ENCODE data around the gene MOSPD3.
A peak's percentile ranks its signal among the peaks of the same experiment; 100 is the strongest.

MOSPD3 gene

GRCh38 chr7:100575746-100576383 is 36.5 kb upstream of the MOSPD3 start:
- no peak for DNase-seq (ENCODE audit: low spot score)

- no peak for DNase-seq (ENCODE audit: low spot score)
These were observed 35.9 kb upstream of the MOSPD3 start for GRCh38 chr7:100576384-100576993.

GRCh38 chr7:100577103-100577502 is 35.2 kb upstream of the MOSPD3 start:
- no peak for DNase-seq (ENCODE audit: low spot score)

- DNase-seq (ENCODE audit: low spot score), result no peak
These were observed 34.8 kb upstream of the MOSPD3 start for GRCh38 chr7:100577507-100577906.

GRCh38 chr7:100578246-100579183 is 33.8 kb upstream of the MOSPD3 start:
- DNase-seq (ENCODE audit: low spot score), result no peak

GRCh38 chr7:100580466-100581283 is 31.7 kb upstream of the MOSPD3 start:
- no peak for DNase-seq (ENCODE audit: low spot score)

GRCh38 chr7:100582041-100582579 is 30.2 kb upstream of the MOSPD3 start:
- no peak for DNase-seq (ENCODE audit: low spot score)

- no peak for DNase-seq (ENCODE audit: low spot score)
These were observed 29.7 kb upstream of the MOSPD3 start for GRCh38 chr7:100582650-100583049.

GRCh38 chr7:100583132-100584053 is 28.9 kb upstream of the MOSPD3 start:
- DNase-seq (ENCODE audit: low spot score), result peak; percentile 89

GRCh38 chr7:100584054-100584682 is 28.2 kb upstream of the MOSPD3 start:
- peak; percentile 77 for DNase-seq (ENCODE audit: low spot score)

GRCh38 chr7:100584683-100585510 is 27.4 kb upstream of the MOSPD3 start:
- DNase-seq (ENCODE audit: low spot score), result peak; percentile 45

- DNase-seq (ENCODE audit: low spot score), result peak; percentile 81
These were observed 26.7 kb upstream of the MOSPD3 start, which contains the start of gene LRCH4 for GRCh38 chr7:100585511-100586265. TSS of gene LRCH4 (minus strand) at chr7:100586129. CDS start at chr7:100586100, 29 bp downstream.

GRCh38 chr7:100586266-100587025 is 25.9 kb upstream of the MOSPD3 start, which contains the start of gene FBXO24:
TSS of gene FBXO24 (plus strand) at chr7:100586328. CDS start at chr7:100586626, 298 bp downstream.
- DNase-seq (ENCODE audit: low spot score), result peak; percentile 100

- DNase-seq (ENCODE audit: low spot score), result peak; percentile 55
These were observed 23.9 kb upstream of the MOSPD3 start for GRCh38 chr7:100588438-100588837.

GRCh38 chr7:100589341-100589947 is 22.9 kb upstream of the MOSPD3 start:
- DNase-seq (ENCODE audit: low spot score), result no peak

- no peak for DNase-seq (ENCODE audit: low spot score)
These were observed 22.1 kb upstream of the MOSPD3 start for GRCh38 chr7:100590077-100590737.

Measured in NAMALWA (cell line).